ENCODE results near the gene ATPAF1. TPM values are rescaled to one million over a fixed set of nuclear protein-coding genes. Genes with fewer than 3 reads are reported as not detected.
"Not testable (repeated sequence)": the region's sequence is repeated elsewhere in the genome, so short reads cannot be mapped to it uniquely, and the experiment has no call there.

ATPAF1 gene, protein sequence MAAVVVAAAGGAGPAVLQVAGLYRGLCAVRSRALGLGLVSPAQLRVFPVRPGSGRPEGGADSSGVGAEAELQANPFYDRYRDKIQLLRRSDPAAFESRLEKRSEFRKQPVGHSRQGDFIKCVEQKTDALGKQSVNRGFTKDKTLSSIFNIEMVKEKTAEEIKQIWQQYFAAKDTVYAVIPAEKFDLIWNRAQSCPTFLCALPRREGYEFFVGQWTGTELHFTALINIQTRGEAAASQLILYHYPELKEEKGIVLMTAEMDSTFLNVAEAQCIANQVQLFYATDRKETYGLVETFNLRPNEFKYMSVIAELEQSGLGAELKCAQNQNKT
- polyA plus RNA-seq (ENCODE audit: insufficient read length in 12 of 12): 10 to 100 TPM in 11 of 12 donors, not detected in 1; 25.3 to 82.5 (median 59.9) TPM
- long read RNA-seq, donor 1, full-length matches to known transcripts: 23 of 23 reads
- long read RNA-seq, donor 1, partial matches to known transcripts: 0 of 23 reads
- long read RNA-seq, donor 1, other reads (novel, unspliced or antisense): 0 of 23 reads
- long read RNA-seq, donor 2, full-length matches to known transcripts: 25 of 31 reads
- long read RNA-seq, donor 2, partial matches to known transcripts: 6 of 31 reads
- long read RNA-seq, donor 2, other reads (novel, unspliced or antisense): 0 of 31 reads
- long read RNA-seq, donor 3, full-length matches to known transcripts: 10 of 10 reads
- long read RNA-seq, donor 3, partial matches to known transcripts: 0 of 10 reads
- long read RNA-seq, donor 3, other reads (novel, unspliced or antisense): 0 of 10 reads
- long read RNA-seq, donor 4, full-length matches to known transcripts: 11 of 16 reads
- long read RNA-seq, donor 4, partial matches to known transcripts: 5 of 16 reads
- long read RNA-seq, donor 4, other reads (novel, unspliced or antisense): 0 of 16 reads
- long read RNA-seq, donor 5, full-length matches to known transcripts: 35 of 35 reads
- long read RNA-seq, donor 5, partial matches to known transcripts: 0 of 35 reads
- long read RNA-seq, donor 5, other reads (novel, unspliced or antisense): 0 of 35 reads
- long read RNA-seq, donor 6, full-length matches to known transcripts: 7 of 7 reads
- long read RNA-seq, donor 6, partial matches to known transcripts: 0 of 7 reads
- long read RNA-seq, donor 6, other reads (novel, unspliced or antisense): 0 of 7 reads
- long read RNA-seq, donor 7, full-length matches to known transcripts: 14 of 14 reads
- long read RNA-seq, donor 7, partial matches to known transcripts: 0 of 14 reads
- long read RNA-seq, donor 7, other reads (novel, unspliced or antisense): 0 of 14 reads
- long read RNA-seq, donor 8, full-length matches to known transcripts: 35 of 35 reads
- long read RNA-seq, donor 8, partial matches to known transcripts: 0 of 35 reads
- long read RNA-seq, donor 8, other reads (novel, unspliced or antisense): 0 of 35 reads
- long read RNA-seq, donor 9, full-length matches to known transcripts: 16 of 16 reads
- long read RNA-seq, donor 9, partial matches to known transcripts: 0 of 16 reads
- long read RNA-seq, donor 9, other reads (novel, unspliced or antisense): 0 of 16 reads
- long read RNA-seq, donor 10, full-length matches to known transcripts: 17 of 17 reads
- long read RNA-seq, donor 10, partial matches to known transcripts: 0 of 17 reads
- long read RNA-seq, donor 10, other reads (novel, unspliced or antisense): 0 of 17 reads
- long read RNA-seq, donor 11, full-length matches to known transcripts: 14 of 27 reads
- long read RNA-seq, donor 11, partial matches to known transcripts: 13 of 27 reads
- long read RNA-seq, donor 11, other reads (novel, unspliced or antisense): 0 of 27 reads

DNA sequence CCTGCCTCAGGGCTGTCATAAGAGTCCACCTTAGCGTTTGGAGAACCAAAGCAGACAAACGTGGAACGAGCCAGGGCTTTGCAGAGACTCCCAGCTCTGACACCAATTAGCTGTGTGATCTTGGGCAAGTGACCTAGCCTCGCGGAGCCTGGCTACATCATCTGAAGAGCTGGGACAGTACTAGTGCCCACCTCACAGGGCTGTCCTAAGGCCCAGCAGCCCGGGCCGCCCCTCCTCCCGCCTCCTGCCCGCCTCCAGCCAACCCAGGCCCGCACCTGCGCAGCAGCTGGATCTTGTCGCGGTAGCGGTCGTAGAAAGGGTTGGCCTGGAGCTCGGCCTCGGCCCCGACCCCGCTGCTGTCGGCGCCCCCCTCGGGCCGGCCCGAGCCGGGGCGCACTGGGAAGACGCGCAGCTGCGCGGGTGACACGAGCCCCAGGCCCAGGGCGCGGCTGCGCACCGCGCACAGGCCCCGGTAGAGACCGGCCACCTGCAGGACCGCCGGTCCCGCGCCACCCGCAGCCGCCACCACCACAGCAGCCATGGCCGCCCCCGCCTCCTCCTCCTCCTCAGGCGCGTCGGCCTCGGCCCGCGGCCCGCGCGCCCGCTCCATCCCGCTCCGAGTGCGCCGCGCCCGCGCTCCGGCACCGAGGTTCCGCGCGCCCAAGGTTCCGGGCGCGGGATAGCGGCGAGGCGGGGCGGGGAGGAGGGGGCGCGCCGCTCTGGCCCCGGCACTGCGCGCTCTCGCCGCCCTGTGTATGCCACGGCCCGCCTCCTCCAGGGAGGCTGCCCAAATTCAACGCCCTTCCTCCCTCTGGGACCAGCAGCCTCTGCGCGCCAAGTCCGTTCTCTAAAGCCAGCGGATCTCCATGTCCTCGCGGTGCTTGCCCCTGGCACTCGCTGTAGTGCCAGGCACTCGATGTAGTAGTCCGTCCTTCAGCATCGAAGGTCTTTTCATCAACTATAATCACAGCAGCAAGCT lies at the start of gene ATPAF1:
ATPAF1 (minus strand) TSS at position 583 of the 979 bp plus-strand sequence; CDS start at position 541, 42 bp downstream.
- peak; percentile 62 for DNase-seq

DNA sequence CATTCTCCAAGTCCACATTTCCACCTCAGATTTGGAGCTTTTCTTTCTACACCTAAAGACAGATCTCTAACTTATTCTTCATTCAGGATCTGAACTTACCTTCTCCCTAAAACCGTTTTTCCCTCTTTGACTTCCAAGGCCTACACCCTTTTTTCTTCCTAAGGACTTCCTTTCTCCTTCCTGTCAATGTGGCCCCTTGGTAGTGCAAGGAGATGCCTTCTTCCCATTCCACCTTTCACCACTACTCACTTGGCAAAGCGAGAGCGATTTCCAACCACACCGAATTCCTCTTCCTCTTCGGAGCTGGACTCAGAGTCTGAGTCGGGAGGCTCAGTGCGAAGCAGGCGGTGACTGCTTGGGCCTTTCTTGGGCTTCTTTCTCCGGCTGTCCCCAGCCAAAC lies 49.5 kb upstream of the ATPAF1 start:
- no peak for DNase-seq

- DNase-seq: no peak
These were observed 46.8 kb upstream of the ATPAF1 start for GRCh38 chr1:46714976-46715375.

DNA sequence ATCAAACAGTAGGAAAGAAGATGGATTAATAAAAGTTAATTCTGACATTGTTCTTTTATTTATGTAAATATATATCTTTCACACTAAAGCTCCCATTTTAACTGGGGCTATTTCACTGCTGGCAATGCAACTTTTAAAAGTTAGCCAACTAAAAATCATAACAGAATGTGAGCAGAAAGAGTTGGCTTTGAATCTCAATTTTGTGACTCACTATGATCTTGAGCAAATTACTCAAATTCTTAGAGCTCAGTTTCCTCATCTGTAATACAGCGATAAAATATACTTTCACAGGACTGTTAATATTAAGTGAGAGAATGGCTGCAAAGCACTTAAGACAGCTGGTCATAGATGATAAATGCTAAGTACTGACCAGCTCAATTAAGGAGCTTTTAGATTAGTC lies 40.0 kb upstream of the ATPAF1 start:
- DNase-seq: no peak

DNA sequence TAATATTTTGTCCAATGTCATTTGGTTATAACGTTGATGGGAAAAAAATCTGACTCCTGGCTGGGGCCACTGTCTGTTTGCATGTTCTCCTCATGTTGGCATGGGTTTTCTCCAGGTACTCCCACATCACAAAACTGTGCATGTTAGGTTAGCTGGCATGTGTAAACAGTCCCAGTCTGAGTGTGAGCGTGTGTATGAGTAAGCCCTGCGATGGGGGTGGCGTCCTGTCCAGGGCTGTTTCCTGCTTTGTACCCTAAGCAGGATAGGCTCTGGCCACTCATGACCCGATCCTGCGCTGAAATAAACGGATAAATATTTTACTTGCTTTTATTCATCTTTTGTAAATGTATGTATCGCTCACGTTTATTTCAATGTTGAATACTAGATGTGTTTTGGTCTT lies 37.2 kb upstream of the ATPAF1 start:
- DNase-seq: no peak

DNA sequence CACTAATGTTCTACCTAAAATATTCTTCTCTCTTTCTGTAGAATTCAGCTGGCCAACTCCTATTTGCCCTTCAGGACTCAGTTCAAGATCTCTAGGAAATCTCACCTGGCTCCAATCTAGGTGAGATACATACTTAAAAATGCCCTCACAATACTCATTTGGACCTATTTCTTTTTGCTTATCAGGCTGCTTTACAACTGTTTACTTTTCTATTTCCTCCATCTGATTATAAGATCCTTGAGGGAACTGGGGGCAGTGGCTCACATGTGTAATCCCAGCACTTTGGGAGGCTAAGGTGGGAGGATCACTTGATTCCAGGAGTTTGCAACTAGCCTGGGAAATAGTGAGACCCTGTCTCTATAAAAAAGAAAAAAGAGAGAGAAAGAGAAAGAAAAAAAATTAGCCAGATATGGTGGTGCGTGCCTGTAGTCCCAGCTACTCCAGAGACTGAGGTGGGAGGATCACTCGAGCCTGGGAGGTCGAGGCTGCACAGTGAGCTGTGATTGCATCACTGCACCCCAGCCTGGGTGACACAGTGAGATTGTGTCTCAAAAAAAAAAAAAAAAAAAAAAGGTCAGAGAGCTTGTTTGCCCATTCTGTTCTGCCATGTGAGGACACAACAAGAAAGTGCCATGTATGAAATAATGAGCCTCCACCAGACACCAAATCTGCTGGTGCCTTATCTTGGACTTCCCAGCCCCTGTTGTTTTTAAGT lies 35.9 kb upstream of the ATPAF1 start:
- DNase-seq: no peak

GRCh38 chr1:46699666-46700065 lies 31.5 kb upstream of the ATPAF1 start:
- DNase-seq: no peak

DNA sequence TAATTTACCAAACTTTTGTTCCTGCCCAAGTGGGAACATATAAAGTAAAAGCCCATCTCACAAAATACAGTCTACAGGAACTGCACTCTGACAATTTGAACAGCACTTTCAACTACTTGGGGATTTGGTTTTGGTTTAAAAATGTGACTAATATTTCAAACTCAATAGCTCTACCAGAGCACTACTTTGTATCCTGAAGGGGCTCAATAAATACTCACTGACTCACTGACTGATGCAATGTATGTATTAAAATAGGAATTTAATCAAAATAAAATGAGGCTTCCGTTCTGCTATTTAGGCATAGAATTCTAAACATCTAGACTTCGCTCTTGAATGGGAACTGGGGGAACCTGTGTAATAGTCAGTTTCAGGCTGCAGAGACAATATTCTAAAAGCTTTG lies 28.9 kb upstream of the ATPAF1 start:
- DNase-seq: no peak

DNA sequence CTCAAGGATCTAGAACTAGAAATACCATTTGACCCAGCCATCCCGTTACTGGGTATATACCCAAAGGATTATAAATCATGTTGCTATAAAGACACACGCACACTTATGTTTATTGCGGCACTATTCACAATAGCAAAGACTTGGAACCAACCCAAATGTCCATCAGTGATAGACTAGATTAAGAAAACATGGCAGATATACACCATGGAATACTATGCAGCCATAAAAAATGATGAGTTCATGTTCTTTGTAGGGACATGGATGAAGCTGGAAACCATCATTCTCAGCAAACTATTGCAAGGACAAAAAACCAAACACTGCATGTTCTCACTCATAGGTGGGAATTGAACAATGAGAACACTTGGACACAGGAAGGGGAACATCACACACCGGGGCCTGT lies 26.5 kb upstream of the ATPAF1 start:
- not testable (repeated sequence) for DNase-seq

GRCh38 chr1:46692811-46693770 lies 24.9 kb upstream of the ATPAF1 start:
- DNase-seq: no peak

DNA sequence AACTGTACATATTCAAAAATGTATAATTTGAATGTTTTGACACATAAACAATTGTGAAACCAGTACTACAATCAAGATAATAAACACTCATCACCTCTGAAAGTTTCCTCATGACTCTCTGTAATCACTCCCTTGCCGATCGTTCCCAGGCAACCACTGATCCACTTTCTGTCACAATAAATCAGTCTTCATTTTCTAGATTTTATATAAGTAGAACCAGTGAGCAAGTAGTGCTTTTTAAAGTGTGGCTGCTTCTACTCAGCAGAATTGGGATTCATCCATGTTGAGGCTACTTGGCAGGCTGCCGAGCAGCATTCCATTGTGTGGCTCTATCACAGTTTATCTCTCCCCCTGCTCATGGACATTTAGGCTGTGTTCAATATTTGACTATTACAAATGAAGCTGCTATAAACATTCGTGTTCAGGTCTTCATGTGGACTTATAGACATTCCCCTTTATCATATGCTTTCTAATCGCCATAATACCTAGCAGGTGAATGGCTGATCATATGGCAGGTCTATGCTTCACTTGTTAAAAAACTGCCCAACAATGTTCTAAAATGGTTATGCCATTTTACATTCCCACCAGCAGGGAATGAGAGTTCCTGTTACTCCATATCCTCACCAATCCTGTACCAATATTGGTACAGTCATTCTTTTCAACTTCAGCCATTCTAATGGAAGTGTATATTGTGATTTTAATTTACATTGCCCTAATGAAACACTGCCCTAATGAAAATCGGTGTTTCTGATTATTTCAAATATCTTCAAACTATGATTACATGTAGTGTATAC lies 24.0 kb upstream of the ATPAF1 start:
- no peak for DNase-seq

DNA sequence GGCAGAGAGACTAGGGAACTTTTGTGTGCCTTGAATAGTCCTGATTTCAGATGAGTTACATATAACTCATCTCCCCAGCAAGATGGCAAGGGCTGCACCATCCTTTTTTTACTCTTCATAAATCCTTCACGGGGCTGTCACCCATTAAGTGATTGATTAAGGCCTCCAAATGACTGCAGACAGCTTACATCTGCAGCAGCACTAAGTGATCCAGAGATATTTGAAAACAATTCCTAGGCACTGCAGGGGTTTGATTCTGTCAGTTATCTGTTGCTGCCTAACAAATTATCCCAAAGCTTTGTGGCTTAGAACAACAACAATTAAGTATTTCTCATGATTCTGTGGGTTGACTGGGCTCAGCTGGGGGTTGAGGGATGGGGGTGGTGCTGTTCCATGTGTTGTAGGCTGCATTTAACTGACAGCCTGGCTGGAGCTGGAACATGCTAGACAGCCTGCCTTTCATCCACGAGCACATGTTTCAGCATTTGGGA lies 22.8 kb upstream of the ATPAF1 start:
- DNase-seq: no peak

DNA sequence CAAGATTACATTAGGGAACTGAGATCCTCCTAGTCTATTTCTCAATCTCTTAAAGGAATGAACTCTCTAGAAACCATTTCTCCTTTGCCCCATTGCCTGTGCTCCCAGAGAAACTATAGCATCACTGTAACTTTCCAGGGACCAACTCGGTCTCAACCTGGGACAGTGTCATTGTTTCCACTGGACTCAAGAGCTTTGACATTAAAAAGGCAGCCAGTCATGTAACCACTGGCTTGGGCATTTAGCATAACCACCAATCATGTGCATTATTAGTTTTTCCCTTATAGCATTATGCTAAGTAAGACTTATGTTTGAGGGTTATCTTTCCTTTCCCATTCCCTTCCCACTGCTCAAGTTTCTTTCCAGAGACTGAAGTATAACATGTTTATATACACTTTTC lies 21.7 kb upstream of the ATPAF1 start:
- no peak for DNase-seq

GRCh38 chr1:46689356-46689755 lies 21.2 kb upstream of the ATPAF1 start:
- no peak for DNase-seq

DNA sequence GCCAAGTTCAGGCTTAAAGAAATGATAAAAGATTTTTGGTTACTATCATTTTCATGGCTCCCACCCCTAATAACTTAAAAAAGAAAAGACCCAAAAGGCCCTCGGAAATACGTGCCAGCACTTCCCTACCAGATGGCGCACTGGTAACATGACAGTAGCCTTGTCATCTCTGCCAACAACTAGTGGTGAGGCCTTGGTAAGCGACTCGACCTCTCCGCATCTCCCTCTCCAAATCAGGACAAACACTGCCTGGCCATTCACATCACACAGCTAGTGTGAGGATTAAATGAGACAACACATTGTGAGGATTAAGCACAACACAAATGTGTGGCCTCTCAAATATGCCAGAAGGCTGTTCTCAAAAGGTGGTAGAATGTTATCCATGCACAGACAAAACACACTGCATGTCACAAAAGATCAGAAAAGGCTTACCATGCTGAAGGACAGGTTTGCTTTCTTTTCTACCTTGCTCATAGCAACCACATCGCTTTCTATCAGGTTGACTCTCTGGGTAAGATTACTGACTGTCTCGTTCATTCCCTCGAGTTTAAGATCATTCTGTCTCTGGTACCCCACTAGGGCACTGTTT lies 19.9 kb upstream of the ATPAF1 start:
- no peak for DNase-seq

- DNase-seq: peak; percentile 18
These were observed 19.0 kb upstream of the ATPAF1 start for GRCh38 chr1:46687093-46687659.

Measured in muscle of arm (tissue), 14 donors.